Endothelial cell of umbilical vein (primary cell): ENCODE data around the gene HDLBP.

ENCODE experiments used
- CTCF ChIP-seq, 2 donors: IDR thresholded peaks; 1 replicate in 1 of 2; 2 replicates in 1 of 2; pipeline ENCODE4 v1.5.1; 2011; ENCODE audit warnings: low read length in 2 of 2, mild to moderate bottlenecking in 2 of 2, moderate library complexity in 2 of 2, control low read depth in 1 of 2, inconsistent platforms in 1 of 2, low read depth in 1 of 2; ENCODE audit not compliant: insufficient read depth in 1 of 2; ENCODE audit errors: extremely low read depth in 1 of 2
- EZH2 ChIP-seq: IDR thresholded peaks from 2 replicates; pipeline ENCODE4 v1.6.1; 2012; ENCODE audit warnings: borderline replicate concordance, low read depth, mild to moderate bottlenecking, moderate library complexity, low read length, inconsistent platforms; ENCODE audit not compliant: severe bottlenecking
- FOS ChIP-seq: IDR thresholded peaks from 2 replicates; pipeline ENCODE4 v1.6.1; 2011; ENCODE audit warnings: mild to moderate bottlenecking, low read length, moderate library complexity, borderline replicate concordance; ENCODE audit not compliant: insufficient read depth
- MAX ChIP-seq: IDR thresholded peaks from 2 replicates; pipeline ENCODE4 v1.6.1; 2011; ENCODE audit not compliant: insufficient read depth, insufficient read length
- MYC ChIP-seq: IDR thresholded peaks from one replicate; pipeline ENCODE4 v1.6.1; 2011; ENCODE audit warnings: mild to moderate bottlenecking, low read depth, low read length
- POLR2A ChIP-seq: IDR thresholded peaks from 2 replicates; pipeline ENCODE4 v1.6.1; 2012; ENCODE audit warnings: low read depth, mild to moderate bottlenecking, control low read depth, low read length
- POLR2AphosphoS5 ChIP-seq: IDR thresholded peaks from 2 replicates; pipeline ENCODE4 v1.6.1; 2012; ENCODE audit warnings: low read depth, mild to moderate bottlenecking, control low read depth, low read length, moderate library complexity; ENCODE audit not compliant: insufficient read depth

- TF ChIP-seq CTCF (IDR thresholded peaks at IDR 0.05; ENCODE audit: extremely low read depth in 1 of 2, insufficient read depth in 1 of 2, low read depth in 1 of 2, low read length in 2 of 2): no peak
- no peak for TF ChIP-seq POLR2AphosphoS5
- no peak for TF ChIP-seq MAX
- TF ChIP-seq POLR2A: no peak
- TF ChIP-seq EZH2: no peak
- no peak for TF ChIP-seq MYC
- no peak for TF ChIP-seq FOS
These were observed 9.8 kb upstream of the HDLBP start for GRCh38 chr2:241325257-241325656.
